Neural crest cell (in vitro differentiated cells): Measurements from ENCODE around the gene TRMT2A. TPM values are rescaled to one million over a fixed set of nuclear protein-coding genes. Genes with fewer than 3 reads are reported as not detected.

ENCODE experiments used
- DNase-seq: peaks from one replicate; pipeline ENCODE4 v3.0.0; 2021; ENCODE audit warnings: low read depth, mixed read lengths, low spot score
- H3K27ac Mint-ChIP-seq: one replicate; pipeline ENCODE4 v1.8.0; 2021; ENCODE audit warnings: mild to moderate bottlenecking, mixed read lengths; ENCODE audit not compliant: unreplicated experiment
- H3K27me3 Mint-ChIP-seq: 2 replicates; pipeline ENCODE4 v1.8.0; 2021; ENCODE audit warnings: low read depth, mild to moderate bottlenecking, mixed read lengths
- H3K36me3 Mint-ChIP-seq: 2 replicates; pipeline ENCODE4 v1.8.0; 2021; ENCODE audit warnings: low read depth, mild to moderate bottlenecking, mixed read lengths
- H3K4me1 Mint-ChIP-seq: 2 replicates; pipeline ENCODE4 v1.8.0; 2021; ENCODE audit warnings: mixed read lengths
- H3K4me3 Mint-ChIP-seq: one replicate; pipeline ENCODE4 v1.8.0; 2021; ENCODE audit warnings: mild to moderate bottlenecking, mixed read lengths
- H3K9me3 Mint-ChIP-seq: 2 replicates; pipeline ENCODE4 v1.8.0; 2021; ENCODE audit warnings: mixed read lengths
- total RNA-seq: library from RNA; stranded (reverse); gene quantifications from 2 replicates; pipeline ENCODE4 v1.2.1, GENCODE V29; 2021
- TF ChIP-seq, protein P1 (sequence below): fragments of 200-600 bp; sonication (generic); conservative IDR thresholded peaks from 2 replicates; pipeline ENCODE4 v1.5.0; 2021; ENCODE audit warnings: antibody characterized with exemption, mild to moderate bottlenecking

The TRMT2A gene
- total RNA-seq, 1 donor from 2014 or later = 77.7 TPM

DNA sequence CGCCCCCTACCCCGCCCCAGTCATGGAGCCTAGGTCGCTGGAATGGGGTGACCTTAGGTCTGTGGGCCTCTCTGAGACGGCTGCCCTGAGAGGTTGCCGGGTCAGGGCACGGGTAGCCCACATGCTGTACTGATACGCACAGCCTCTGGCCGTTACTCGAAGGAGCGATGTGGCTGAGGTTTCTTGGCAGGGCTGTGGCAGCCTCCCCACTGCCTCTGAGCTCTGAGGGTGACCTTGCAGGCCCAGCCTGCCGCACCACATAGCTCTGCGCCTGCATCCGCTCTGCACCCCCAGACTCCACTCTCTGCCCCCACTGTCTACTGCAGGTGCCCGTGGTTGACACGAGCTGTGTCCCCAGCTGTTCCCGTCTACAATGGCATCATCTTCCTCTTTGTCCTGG is 21.8 kb upstream of the TRMT2A start:
- DNase-seq = no peak
- Mint-ChIP-seq H3K4me3 (peak overlapping the region; percentile 12), H3K36me3 (no peaks in the 10 kb centered on the region), H3K9me3 (no peaks in the 10 kb centered on the region), H3K27ac (peak overlapping the region; percentile 57), H3K27me3 (no peaks in the 10 kb centered on the region), H3K4me1 (peaks cover 3% of the 10 kb centered on the region)
- TF ChIP-seq, protein P1, sequence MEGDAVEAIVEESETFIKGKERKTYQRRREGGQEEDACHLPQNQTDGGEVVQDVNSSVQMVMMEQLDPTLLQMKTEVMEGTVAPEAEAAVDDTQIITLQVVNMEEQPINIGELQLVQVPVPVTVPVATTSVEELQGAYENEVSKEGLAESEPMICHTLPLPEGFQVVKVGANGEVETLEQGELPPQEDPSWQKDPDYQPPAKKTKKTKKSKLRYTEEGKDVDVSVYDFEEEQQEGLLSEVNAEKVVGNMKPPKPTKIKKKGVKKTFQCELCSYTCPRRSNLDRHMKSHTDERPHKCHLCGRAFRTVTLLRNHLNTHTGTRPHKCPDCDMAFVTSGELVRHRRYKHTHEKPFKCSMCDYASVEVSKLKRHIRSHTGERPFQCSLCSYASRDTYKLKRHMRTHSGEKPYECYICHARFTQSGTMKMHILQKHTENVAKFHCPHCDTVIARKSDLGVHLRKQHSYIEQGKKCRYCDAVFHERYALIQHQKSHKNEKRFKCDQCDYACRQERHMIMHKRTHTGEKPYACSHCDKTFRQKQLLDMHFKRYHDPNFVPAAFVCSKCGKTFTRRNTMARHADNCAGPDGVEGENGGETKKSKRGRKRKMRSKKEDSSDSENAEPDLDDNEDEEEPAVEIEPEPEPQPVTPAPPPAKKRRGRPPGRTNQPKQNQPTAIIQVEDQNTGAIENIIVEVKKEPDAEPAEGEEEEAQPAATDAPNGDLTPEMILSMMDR = no peak

DNA sequence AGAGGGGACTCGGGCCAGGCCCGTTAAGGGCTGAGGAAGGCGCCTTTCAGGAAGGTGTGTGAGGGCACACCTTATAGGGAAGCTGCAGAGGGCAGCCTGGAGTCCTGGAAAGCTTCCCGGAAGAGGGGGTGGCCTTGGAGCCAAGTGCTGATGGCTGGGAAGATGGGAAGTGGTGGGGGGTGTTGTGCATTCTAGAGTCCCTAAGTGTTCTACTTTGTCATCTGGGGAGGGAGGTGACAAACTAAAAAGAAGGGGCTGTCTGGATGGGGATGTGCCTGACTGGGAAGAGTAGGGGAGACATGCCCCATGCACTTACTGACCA is 21.4 kb upstream of the TRMT2A start:
- Mint-ChIP-seq H3K36me3 (no peaks in the 10 kb centered on the region), H3K27ac (no peak overlapping the region), H3K4me1 (peaks cover 4% of the 10 kb centered on the region), H3K9me3 (no peaks in the 10 kb centered on the region), H3K4me3 (peak overlapping the region; percentile 27), H3K27me3 (no peaks in the 10 kb centered on the region)
- TF ChIP-seq, protein P1 = no peak
- DNase-seq = no peak

DNA sequence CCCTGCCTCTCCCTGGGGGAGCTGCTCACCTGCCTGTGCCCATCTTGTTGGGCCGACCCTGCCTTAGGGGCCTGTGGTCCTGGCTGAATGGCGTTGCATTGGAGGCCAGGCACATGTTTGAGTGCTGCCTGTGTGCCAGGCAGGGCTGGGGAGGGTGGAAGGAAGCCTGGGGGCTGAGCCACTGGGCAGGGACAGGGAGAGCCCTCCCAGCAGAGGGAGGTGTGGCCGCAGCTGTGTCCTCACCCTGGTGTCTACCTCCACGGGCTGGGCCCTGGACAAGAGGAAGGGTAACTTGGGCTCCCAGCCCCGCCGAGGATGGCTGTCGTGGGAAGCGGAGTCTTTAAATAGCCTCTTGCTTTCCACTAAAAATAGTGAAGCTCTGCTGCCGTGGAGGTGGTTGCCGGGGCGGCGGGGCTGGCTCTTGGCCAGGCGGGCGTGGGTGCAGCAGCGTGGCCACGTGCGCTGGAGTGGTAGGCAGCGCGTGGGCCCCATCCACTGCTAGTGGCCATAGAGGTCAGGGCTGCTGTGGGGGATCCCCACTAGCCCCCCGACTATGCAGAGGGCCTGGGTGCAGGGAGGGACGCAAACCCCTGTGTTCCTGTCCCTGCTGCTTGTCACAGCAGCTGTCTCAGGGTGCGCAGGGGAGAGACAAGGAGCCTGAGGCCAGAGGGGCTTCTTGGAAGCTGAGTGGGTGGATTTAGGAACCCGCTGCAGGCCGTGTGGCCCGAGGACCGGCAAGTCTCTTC is 20.8 kb upstream of the TRMT2A start:
- Mint-ChIP-seq H3K4me1 (peaks cover 9% of the 10 kb centered on the region), H3K27ac (no peak overlapping the region), H3K4me3 (peak overlapping the region; percentile 61), H3K27me3 (no peaks in the 10 kb centered on the region), H3K9me3 (no peaks in the 10 kb centered on the region), H3K36me3 (no peaks in the 10 kb centered on the region)
- TF ChIP-seq, protein P1 = no peak
- DNase-seq = no peak

DNA sequence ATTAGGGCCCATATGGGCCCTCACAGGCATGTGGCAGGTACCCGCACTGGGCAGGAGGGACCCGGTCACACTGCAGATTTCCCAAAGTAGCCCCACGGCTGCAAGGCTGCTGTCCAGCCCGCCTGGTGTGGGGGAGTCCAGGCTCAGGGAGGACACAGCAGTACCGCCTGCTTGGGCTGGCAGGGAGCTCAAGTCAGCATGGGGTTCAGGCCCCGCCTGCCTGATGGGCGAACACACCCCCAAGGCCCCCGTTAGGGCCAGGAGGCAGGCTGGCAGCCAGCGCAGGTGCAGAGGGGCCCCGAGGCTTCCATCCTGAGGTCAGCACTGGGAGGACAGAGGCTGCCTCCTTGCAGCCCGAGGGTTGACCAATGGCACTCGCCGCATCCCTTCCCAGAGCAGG is 20.1 kb upstream of the TRMT2A start:
- TF ChIP-seq, protein P1 = no peak
- no peaks in the 10 kb centered on the region for H3K36me3 Mint-ChIP-seq
- H3K9me3 Mint-ChIP-seq = no peaks in the 10 kb centered on the region
- peaks cover 10% of the 10 kb centered on the region for H3K4me1 Mint-ChIP-seq
- no peak for DNase-seq
- no peak overlapping the region for H3K4me3 Mint-ChIP-seq
- H3K27ac Mint-ChIP-seq = no peak overlapping the region
- no peaks in the 10 kb centered on the region for H3K27me3 Mint-ChIP-seq

DNA sequence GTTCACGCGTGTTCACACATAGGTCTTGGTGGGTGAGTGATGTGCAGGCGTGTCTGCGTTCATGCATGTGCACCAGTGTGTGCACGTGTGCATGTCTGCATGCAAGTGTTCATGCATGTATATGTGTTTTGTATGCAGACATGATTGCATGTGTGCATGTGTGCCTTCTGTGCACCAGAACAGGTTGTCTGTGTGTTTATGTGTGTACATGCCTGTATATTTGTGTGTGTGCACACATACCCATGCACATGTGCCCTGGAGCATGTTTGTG is 19.5 kb upstream of the TRMT2A start:
- DNase-seq = no peak
- no peaks in the 10 kb centered on the region for H3K9me3 Mint-ChIP-seq
- peak overlapping the region; percentile 63 for H3K4me3 Mint-ChIP-seq
- no peak overlapping the region for H3K27ac Mint-ChIP-seq
- TF ChIP-seq, protein P1 = no peak
- H3K27me3 Mint-ChIP-seq = no peaks in the 10 kb centered on the region
- H3K4me1 Mint-ChIP-seq = peaks cover 10% of the 10 kb centered on the region
- H3K36me3 Mint-ChIP-seq = no peaks in the 10 kb centered on the region
